ENCODE measurements around the gene GGA1.

The GGA1 gene

DNA sequence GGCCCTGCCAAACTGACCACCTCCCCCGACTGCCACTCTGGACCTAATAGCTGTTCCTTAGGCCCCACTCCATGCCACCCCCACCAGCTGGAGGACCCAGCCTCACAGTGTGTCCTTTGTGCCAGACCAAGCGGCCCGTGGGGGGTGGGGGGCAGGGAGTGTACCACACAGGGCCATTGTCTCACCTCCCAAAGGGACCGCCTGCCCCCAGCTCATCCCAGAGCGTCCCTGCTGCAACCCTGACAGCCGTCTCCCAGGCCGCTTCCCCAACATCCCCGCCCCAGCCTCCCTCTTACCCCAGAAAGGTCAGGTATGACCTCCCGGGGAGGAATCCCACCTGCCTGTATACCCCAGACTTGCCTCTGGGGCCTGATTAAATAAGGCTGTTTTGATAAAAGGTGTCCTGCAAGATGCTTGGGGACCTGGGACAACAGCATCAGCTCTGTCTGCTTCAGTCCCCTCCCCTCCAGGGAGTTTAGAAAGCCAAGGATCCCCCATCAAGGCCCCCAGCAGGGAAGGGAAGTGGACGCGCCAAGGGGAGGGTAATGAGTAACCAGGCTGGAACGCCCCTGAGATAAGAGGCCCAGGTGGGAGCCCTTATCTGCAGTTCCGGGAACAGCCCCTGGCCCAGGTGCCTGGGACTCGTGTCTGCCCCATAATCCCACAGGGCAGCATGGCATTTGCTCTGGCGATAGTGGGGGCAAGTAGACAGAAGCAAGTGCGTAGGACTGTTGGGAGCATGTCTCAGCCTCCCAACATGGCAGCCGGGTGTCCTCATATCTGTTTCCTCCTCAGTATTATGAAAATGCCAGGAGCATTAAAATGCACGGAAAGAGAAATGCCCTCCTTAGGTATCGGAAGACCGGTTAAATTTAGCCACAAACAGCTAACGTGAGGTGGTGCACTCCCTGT is 39.4 kb upstream of the GGA1 start:
- no peaks in the 10 kb centered on the region for H3K79me2 ChIP-seq (ENCODE audit: low read length)
- H2AFZ ChIP-seq (ENCODE audit: low read depth, low read length), result peak overlapping the region; percentile 72; the same call in 1 of the 2 replicates
- H3K36me3 ChIP-seq (replicated peaks; ENCODE audit: low read depth, low read length), result no peaks in the 10 kb centered on the region
- H3K9ac ChIP-seq (ENCODE audit: low read length), result no peak overlapping the region
- H3K9me3 ChIP-seq (ENCODE audit: insufficient read depth, low read length), result no peaks in the 10 kb centered on the region
- no peak for TF ChIP-seq EZH2phosphoT487 (IDR thresholded peaks at IDR 0.05; ENCODE audit: low read depth)
- TF ChIP-seq, protein P1, sequence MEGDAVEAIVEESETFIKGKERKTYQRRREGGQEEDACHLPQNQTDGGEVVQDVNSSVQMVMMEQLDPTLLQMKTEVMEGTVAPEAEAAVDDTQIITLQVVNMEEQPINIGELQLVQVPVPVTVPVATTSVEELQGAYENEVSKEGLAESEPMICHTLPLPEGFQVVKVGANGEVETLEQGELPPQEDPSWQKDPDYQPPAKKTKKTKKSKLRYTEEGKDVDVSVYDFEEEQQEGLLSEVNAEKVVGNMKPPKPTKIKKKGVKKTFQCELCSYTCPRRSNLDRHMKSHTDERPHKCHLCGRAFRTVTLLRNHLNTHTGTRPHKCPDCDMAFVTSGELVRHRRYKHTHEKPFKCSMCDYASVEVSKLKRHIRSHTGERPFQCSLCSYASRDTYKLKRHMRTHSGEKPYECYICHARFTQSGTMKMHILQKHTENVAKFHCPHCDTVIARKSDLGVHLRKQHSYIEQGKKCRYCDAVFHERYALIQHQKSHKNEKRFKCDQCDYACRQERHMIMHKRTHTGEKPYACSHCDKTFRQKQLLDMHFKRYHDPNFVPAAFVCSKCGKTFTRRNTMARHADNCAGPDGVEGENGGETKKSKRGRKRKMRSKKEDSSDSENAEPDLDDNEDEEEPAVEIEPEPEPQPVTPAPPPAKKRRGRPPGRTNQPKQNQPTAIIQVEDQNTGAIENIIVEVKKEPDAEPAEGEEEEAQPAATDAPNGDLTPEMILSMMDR (IDR thresholded peaks at IDR 0.05; ENCODE audit: low read depth, low read length), result no peak
- H4K20me1 ChIP-seq (ENCODE audit: insufficient read depth, low read length), result no peaks in the 10 kb centered on the region
- H3K27ac ChIP-seq (ENCODE audit: low read length), result no peak overlapping the region
- peak overlapping the region; percentile 26; the same call in 1 of the 2 replicates for H3K4me2 ChIP-seq (ENCODE audit: low read length)
- H3K27me3 ChIP-seq (ENCODE audit: low read depth, low read length), result peaks cover 11% of the 10 kb centered on the region
- no peak overlapping the region for H3K4me3 ChIP-seq (ENCODE audit: low read length)
- H3K4me1 ChIP-seq (ENCODE audit: low read length), result peaks cover 25% of the 10 kb centered on the region

DNA sequence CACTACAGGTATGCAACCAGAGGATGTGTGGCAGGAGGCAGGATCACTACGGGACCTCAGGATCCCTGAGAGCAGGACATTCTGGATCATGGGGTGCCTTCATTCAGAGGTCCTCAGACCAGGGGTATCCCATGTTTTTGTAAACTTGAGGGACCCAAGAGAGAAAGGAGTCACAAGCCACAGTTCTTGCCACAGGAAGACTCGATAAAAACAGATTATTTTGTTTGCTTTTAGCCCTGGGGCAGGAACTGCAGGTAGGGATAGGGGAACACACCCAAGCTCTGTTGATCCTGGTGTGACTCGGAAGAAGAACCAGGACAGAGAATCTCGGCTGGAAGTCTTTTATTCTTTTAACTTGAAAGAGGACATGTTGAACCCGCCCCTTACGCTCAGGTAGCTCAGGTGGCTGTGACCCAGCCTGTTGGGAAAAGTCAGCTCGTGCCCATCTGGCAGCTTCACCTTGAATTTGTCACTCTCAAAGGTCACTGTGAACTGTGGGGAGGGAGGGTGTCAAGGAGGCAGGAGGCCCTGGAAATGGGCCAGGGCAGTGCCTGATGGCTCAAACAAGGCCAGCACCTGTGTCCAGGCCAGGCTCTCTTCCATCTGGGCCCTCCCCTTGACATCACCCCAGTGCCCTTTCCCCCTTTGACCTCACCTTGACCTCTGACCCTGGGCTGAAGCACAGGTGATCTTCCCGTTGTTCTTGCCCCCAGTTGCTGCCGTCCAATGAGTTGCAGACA is 38.5 kb upstream of the GGA1 start:
- H4K20me1 ChIP-seq (ENCODE audit: insufficient read depth, low read length), result no peaks in the 10 kb centered on the region
- H3K36me3 ChIP-seq (replicated peaks; ENCODE audit: low read depth, low read length), result no peaks in the 10 kb centered on the region
- peaks cover 9% of the 10 kb centered on the region for H3K27me3 ChIP-seq (ENCODE audit: low read depth, low read length)
- no peak overlapping the region for H3K9ac ChIP-seq (ENCODE audit: low read length)
- peaks cover 25% of the 10 kb centered on the region for H3K4me1 ChIP-seq (ENCODE audit: low read length)
- H3K79me2 ChIP-seq (ENCODE audit: low read length), result no peaks in the 10 kb centered on the region
- no peak overlapping the region for H3K27ac ChIP-seq (ENCODE audit: low read length)
- no peak overlapping the region for H3K4me3 ChIP-seq (ENCODE audit: low read length)
- peak overlapping the region; percentile 72; the same call in 1 of the 2 replicates for H2AFZ ChIP-seq (ENCODE audit: low read depth, low read length)
- no peaks in the 10 kb centered on the region for H3K9me3 ChIP-seq (ENCODE audit: insufficient read depth, low read length)
- no peak for TF ChIP-seq EZH2phosphoT487 (IDR thresholded peaks at IDR 0.05; ENCODE audit: low read depth)
- TF ChIP-seq, protein P1 (IDR thresholded peaks at IDR 0.05; ENCODE audit: low read depth, low read length), result no peak
- H3K4me2 ChIP-seq (ENCODE audit: low read length), result no peak overlapping the region; the same call in 1 of the 2 replicates

DNA sequence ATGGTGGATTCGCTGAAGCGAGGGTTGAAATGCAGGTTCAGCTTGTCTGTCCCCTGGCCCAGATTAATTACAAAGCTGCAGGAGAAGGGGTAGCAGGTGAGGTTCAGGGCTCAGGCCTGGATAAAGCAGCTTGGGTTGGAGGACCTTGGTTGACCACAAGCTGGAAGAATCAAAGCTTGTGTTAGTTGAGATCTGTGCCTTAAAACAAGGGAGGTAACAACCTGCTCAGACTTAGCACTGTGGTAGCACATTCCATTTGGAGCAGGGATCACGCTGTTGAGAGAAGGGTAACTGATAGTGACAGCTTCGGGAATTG is 38.0 kb upstream of the GGA1 start:
- Histone ChIP-seq H4K20me1 (ENCODE audit: insufficient read depth, low read length) (no peaks in the 10 kb centered on the region), H2AFZ (ENCODE audit: low read depth, low read length) (no peak overlapping the region), H3K27ac (ENCODE audit: low read length) (no peak overlapping the region), H3K4me2 (ENCODE audit: low read length) (no peak overlapping the region), H3K27me3 (ENCODE audit: low read depth, low read length) (peaks cover 9% of the 10 kb centered on the region), H3K9me3 (ENCODE audit: insufficient read depth, low read length) (no peaks in the 10 kb centered on the region), H3K4me1 (ENCODE audit: low read length) (peaks cover 25% of the 10 kb centered on the region), H3K79me2 (ENCODE audit: low read length) (no peaks in the 10 kb centered on the region), H3K4me3 (ENCODE audit: low read length) (no peak overlapping the region), H3K9ac (ENCODE audit: low read length) (no peak overlapping the region), H3K36me3 (replicated peaks; ENCODE audit: low read depth, low read length) (no peaks in the 10 kb centered on the region)
- TF ChIP-seq, protein P1 (IDR thresholded peaks at IDR 0.05; ENCODE audit: low read depth, low read length), result no peak
- no peak for TF ChIP-seq EZH2phosphoT487 (IDR thresholded peaks at IDR 0.05; ENCODE audit: low read depth)
